ENCODE results near the gene TENM4. TPM values are rescaled to one million over a fixed set of nuclear protein-coding genes. Genes with fewer than 3 reads are reported as not detected.

Gene TENM4
- total RNA-seq, 4 donors from 2014 or later = 16.8 to 158 (median 120) TPM

DNA sequence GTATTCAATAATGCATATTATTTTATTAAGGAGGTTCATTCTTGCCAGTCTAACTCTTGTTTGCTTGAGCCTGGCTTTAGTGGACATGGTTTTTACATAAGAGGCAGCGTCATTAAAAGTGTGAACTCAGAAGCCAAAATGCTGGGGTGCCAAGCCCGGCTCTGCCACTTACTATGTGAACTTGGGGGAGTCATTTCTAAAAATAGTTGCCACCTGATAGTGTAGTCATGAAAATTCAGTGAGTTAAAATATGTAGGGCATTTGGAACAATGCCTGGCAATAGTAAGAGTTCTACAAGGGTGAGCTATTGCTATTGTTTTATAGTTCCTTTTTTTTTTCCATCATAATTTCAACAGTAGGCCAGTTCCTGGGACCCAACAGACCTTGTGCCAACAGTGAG, 49.9 kb downstream of the TENM4 start:
- DNase-seq = no peak
- Histone ChIP-seq H3K4me3 (replicated peaks in 1 of 3) (no peak overlapping the region), H3K27me3 (no peaks in the 10 kb centered on the region), H3K27ac (no peak overlapping the region), H3K36me3 (no peaks in the 10 kb centered on the region), H3K9me3 (no peaks in the 10 kb centered on the region), H3K4me1 (peaks cover 0 to 5% of the 10 kb centered on the region in 2 donors)
- 44 to 76% methylated on average over 2 of the region's 2 CpGs for WGBS, 2 donors
- TF ChIP-seq, protein P1, sequence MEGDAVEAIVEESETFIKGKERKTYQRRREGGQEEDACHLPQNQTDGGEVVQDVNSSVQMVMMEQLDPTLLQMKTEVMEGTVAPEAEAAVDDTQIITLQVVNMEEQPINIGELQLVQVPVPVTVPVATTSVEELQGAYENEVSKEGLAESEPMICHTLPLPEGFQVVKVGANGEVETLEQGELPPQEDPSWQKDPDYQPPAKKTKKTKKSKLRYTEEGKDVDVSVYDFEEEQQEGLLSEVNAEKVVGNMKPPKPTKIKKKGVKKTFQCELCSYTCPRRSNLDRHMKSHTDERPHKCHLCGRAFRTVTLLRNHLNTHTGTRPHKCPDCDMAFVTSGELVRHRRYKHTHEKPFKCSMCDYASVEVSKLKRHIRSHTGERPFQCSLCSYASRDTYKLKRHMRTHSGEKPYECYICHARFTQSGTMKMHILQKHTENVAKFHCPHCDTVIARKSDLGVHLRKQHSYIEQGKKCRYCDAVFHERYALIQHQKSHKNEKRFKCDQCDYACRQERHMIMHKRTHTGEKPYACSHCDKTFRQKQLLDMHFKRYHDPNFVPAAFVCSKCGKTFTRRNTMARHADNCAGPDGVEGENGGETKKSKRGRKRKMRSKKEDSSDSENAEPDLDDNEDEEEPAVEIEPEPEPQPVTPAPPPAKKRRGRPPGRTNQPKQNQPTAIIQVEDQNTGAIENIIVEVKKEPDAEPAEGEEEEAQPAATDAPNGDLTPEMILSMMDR (IDR thresholded peaks at IDR 0.05) = no peak
- no peak for TF ChIP-seq POLR2A (IDR thresholded peaks at IDR 0.05)
- intact Hi-C loops (cut with DNase I) = no loop called here

DNA sequence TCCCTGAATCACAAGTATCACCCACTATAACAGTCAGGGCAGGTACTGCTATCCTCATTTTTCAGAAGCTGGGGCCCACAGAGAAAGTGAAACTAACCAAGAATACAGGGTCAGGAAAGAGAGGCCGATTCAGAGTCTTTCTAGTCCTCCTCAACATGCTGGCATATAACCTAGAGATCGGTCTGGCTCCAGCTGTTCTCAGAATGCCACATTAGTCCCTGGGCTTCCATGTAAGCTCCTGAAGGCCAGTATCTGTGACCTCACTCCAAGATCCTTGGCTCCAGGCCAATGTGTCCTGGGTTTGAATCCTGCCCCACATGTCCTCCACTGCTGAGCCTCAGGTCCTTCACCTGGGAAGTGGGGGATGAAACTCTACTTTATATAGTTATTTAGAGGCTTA, 50.4 kb downstream of the TENM4 start:
- Histone ChIP-seq H3K27ac (no peak overlapping the region), H3K27me3 (no peaks in the 10 kb centered on the region), H3K4me1 (peaks cover 0 to 5% of the 10 kb centered on the region in 2 donors), H3K4me3 (replicated peaks in 1 of 3) (no peak overlapping the region), H3K9me3 (no peaks in the 10 kb centered on the region), H3K36me3 (no peaks in the 10 kb centered on the region)
- WGBS, 2 donors = 86 to 97% methylated on average over 2 of the region's 2 CpGs
- intact Hi-C loops (cut with DNase I) = no loop called here
- no peak for DNase-seq
- TF ChIP-seq, protein P1 (IDR thresholded peaks at IDR 0.05) = no peak
- no peak for TF ChIP-seq POLR2A (IDR thresholded peaks at IDR 0.05)

DNA sequence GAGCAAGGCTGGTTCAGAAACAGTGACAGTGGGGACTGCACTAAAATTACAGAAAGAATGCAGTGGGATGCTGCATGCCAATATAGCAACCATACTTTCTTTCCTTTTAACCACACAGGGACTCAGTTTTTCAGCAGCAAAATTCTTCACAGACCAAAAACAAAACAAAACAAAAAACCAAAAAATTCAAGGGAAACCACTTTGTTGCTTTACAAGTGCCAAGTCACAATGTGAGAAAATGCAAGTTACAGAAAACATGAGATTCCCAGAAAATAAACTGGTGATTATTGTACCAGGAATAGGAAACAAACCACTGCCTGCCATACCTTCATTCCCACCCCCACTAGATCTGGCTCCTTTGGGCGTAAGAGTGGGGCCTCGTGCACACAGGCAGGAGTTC, 52.6 kb downstream of the TENM4 start:
- H3K4me1 ChIP-seq = peaks cover 2 to 9% of the 10 kb centered on the region in 2 donors
- H3K27ac ChIP-seq = no peak overlapping the region
- no peaks in the 10 kb centered on the region for H3K36me3 ChIP-seq
- no peaks in the 10 kb centered on the region for H3K27me3 ChIP-seq
- no peak for TF ChIP-seq POLR2A (IDR thresholded peaks at IDR 0.05)
- TF ChIP-seq, protein P1 (IDR thresholded peaks at IDR 0.05) = no peak
- DNase-seq = no peak
- intact Hi-C loops (cut with DNase I) = no loop called here
- WGBS, 2 donors = 78 to 84% methylated on average over 2 of the region's 2 CpGs
- H3K9me3 ChIP-seq = no peaks in the 10 kb centered on the region
- no peak overlapping the region for H3K4me3 ChIP-seq (replicated peaks in 1 of 3)

DNA sequence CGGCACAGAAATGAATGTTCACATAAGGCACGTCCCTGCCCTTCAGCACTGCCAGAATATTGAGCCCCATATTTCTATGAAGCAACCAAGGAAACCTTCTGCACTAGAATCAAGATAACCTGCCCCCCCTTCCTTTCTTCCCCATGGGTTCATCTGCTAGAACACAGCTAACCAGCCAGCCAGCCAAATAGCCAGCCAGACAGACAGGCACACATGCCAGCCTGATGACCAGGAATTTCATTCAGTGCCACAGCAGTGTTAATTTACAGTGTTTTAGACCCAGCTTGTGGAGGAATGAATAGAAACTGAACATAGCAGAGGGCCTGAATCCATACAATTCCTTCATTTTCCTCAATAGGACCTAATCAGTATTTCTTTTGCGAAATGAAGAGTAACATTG, 57.0 kb downstream of the TENM4 start:
- H3K36me3 ChIP-seq = no peaks in the 10 kb centered on the region
- no peak overlapping the region for H3K4me3 ChIP-seq (replicated peaks in 1 of 3)
- TF ChIP-seq, protein P1 (IDR thresholded peaks at IDR 0.05) = no peak
- TF ChIP-seq POLR2A (IDR thresholded peaks at IDR 0.05) = no peak
- no peaks in the 10 kb centered on the region for H3K9me3 ChIP-seq
- no peak overlapping the region for H3K27ac ChIP-seq
- H3K27me3 ChIP-seq = no peaks in the 10 kb centered on the region
- peaks cover 24 to 36% of the 10 kb centered on the region in 2 donors for H3K4me1 ChIP-seq
- 91 to 92% methylated on average over 3 of the region's 3 CpGs for WGBS, 2 donors
- peak in 1 of 2 donors; percentile 39 for DNase-seq
- intact Hi-C loops (cut with DNase I) = no loop called here

DNA sequence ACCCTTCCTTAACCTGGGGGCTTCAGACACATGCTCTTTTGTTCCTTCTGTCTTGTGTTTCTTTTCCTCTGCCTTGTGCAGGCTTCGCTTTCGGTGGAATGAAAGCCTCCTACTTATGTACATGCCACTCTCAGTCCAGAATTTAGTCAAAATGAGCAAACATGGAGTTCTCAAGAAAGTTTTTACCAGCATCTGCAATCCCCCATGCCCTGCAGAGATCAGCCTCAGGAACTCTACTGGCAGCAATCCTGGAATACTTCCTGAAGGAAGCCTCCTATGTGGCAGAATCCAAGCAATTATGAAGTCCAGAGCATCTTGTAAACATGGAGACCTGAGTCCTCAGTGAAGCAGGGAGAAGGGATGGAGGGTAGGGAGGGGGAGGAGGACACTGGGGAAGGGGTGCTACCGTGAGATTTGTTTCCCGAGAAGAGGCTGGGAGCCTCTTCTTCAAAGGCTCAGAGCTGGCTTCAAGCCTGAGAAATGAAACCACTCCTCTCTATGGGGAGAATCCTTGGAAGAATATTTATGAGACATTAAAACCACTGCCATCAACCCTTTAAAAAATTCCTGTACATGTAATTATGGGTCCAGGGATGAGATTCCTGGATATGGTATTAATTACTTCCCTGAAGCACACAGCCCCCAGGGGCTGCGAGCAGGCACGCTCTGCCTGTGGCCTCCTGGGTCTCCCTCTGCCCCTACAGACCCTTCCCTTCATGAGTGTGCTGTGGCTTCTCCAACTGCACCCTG, 58.4 kb downstream of the TENM4 start:
- no peaks in the 10 kb centered on the region for H3K9me3 ChIP-seq
- H3K4me1 ChIP-seq = peaks cover 24 to 31% of the 10 kb centered on the region in 2 donors
- 63 to 71% methylated on average over 6 of the region's 6 CpGs for WGBS, 2 donors
- intact Hi-C loops (cut with DNase I) = no loop called here
- TF ChIP-seq POLR2A (IDR thresholded peaks at IDR 0.05) = no peak
- TF ChIP-seq, protein P1 (IDR thresholded peaks at IDR 0.05) = no peak
- H3K36me3 ChIP-seq = no peaks in the 10 kb centered on the region
- DNase-seq = no peak
- no peak overlapping the region for H3K4me3 ChIP-seq (replicated peaks in 1 of 3)
- H3K27ac ChIP-seq = peak overlapping the region in 1 of 3 donors; percentile 20
- no peaks in the 10 kb centered on the region for H3K27me3 ChIP-seq
